HG03196 (cell line): ENCODE data around the gene SLC5A3.

Source experiments
- ATAC-seq: cut with Tn5 transposase; IDR thresholded peaks from one replicate; pipeline ENCODE4 v1.9.1; 2021; ENCODE audit not compliant: unreplicated experiment

SLC5A3 gene

DNA sequence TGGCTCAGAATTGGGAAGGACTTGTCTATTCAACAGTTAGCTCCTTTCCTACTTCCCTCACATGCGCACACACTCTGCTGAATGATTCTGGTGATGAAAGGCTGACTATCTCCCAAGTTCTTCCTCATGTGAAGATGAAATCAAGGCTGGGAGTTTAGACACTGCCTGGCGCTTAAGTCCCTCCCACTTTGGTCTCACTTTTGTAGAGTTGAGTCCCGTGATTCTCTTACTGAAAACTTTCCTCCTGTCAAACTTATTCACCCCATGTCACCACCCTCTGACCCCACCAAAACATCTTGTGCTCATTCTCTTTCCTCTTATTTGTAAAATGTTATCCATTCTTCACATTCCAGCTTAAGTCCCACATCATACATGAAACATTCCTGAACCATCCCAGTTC lies 8.4 kb upstream of the SLC5A3 start:
- ATAC-seq = no peak

DNA sequence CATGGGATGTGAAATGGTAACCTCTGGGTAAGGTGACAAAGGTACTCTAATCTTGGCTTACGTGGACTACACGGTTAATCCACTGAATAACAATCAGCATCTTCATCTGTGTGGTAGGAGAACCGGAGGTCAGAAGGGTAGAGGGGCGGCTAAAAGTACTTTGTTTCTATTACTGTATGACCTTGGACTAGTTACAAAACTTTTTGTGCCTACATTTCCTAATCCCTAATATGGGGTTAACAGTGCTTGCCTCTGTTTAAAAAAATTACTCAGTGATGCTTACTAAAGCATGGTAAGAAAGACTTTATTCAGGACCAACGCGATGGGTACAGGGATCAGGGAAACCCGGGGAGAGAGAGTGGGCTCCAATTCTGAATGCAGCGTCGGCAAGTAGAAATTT lies 1.7 kb upstream of the SLC5A3 start:
- no peak for ATAC-seq

DNA sequence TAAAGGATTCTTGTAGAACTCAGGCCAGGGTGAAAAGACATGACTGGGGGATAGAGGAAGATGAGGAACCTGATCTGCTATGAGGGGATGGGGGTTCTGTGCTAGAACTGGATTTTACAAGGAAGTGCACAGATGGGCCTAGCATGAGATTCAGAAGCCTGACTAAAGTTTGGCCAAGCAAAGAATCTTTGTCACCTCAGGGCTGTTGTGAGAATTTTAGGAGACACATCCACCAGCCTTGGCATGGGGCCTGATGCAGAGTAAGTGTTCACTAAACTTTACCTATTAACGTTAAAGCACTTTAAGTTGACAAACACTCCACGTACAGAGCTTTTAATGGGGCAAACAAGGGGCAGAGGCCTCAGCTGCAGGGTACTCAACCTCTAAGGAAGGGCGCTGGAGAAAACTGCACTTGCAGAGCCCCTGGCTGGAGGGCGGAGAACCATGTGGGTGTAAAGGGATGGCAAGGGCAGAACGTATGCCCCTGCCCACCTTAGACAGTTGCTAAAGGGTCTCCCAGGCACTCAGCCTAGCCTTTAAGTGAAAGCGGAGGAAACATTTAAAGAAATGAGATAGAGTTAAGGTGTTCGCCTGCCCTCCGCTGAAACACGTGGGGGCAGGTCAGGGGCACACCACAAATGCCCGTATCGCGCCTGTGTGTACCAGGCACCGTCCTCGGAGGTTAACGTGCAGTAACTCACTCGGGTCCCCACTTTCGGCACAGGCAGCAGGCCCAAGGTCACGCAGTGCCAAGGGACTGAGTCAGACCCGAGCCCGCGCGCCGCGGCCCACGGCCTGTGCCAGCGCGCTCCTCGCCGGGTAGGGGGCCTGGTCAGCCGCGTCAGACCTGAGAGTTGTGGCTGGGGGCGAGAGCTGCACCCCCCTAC lies 990 bp upstream of the SLC5A3 start:
- ATAC-seq = peak; percentile 14

- ATAC-seq = peak; percentile 41
Observed at GRCh38 chr21:34073749-34074282, 438 bp downstream of the SLC5A3 start.

DNA sequence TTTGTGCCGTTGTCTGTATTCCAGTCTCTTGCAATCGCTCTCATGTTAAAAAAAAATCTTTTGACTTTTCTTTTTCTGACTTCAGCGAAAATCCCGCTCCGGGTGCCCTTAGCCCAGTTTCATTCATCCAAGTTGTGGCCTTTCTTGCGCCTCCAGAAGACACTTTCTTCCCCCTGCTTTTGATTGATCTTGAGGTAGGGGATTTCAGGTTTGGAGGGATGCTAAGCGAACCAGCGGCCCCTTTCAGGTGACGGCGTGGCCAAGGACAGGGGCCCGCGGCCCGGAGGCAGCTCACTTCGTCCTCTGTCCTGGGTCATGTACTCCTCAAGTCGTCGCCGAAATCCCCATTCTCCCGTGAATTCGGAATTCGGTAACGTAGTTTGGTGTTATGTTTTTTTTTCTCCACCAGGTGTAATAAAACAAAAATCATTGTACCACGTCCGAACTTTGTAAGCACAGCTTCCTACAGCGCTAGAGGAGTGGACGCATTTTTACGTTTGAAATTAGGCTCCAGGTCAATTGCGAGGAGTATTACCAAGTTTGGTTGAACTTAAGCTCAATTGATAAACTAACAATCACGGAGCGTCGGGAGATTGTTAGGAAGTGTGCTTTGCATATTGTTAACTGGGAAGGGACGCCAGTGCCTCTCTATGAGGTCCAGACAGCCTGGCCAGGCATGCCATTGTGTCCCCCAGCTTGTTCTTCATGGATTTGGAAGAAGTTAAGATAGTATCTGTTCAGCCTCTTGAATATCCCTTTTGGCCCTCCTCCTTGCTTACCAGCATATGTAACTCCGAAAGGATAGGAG lies 1.1 kb downstream of the SLC5A3 start:
- no peak for ATAC-seq

DNA sequence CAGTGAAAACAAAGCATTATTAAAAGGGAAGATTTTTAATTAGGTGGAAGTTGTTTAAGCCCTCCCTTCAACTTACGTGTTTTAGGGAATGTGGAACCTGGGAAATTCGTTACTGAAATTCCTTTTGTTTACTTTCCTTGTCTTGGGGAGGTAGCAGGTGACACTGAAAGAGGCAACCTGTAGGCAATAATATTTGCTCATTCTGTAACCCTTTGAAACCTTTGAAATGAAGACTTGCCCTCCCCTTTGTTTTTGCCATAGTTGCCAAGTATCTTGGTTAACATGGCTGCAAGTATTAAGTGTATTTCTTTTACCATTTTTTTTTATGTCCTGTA lies 1.7 kb downstream of the SLC5A3 start:
- no peak for ATAC-seq

DNA sequence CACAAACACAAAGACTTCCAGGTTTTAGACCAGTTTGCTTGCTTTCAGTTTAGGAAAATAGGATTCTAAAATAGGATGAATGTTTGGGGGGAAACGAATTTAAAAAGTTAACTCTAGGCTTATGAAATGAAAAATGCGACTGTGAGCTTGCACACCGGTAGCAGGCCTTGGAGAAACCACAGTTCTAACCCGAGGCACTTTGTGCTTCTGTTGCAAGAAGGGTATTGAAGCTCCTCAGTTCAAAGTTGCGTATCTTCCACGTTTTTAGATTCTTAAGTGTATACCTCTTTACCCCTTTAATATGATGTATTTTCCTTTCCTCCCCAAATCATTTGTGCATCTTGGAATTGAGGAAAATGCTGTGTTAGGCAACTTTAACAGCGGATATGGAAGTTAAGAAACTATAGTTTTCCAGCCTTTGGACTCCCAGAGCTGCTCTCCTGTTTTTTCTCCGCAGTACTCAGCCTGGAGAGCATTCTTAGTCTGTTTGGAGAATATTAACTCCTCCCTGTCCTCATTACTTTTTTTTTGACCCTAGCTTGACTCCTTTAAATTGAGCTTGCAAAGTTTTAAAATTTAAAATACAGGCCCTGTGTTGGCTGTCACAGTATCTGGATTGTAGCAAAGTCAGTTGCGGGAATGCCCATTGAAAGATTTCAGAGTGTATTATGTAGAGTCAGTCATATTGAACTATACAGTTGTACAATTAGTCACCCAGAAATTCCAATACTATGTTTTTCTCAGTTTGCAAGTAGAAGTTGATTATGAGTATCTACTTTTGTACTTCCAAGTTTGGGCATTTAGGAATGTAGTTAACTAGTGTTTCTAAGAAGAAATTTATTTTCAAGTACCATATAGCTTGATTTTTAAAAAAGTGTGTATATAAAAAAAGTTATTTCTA lies 2.6 kb downstream of the SLC5A3 start:
- no peak for ATAC-seq

- no peak for ATAC-seq
Observed at GRCh38 chr21:34076835-34077234, 3.5 kb downstream of the SLC5A3 start.

DNA sequence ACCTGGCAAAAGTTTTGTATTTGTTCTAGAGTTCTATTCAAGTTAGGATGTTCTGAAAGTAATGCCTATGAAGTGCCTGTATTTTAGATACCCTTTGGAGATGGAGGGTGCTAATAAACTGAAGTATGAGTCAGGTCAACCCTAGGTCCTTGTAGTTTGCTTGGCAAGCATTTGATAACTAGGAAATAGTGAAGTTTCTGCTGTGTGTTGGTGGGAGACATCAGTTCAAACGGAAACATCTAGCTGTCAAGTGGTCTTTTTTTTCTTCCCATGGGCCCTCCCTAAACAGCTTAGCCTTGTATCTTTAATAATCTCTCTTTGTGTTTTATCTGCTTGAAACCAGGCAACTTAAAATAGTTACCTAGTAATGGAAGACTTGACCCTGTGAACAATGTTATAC lies 4.5 kb downstream of the SLC5A3 start:
- no peak for ATAC-seq

DNA sequence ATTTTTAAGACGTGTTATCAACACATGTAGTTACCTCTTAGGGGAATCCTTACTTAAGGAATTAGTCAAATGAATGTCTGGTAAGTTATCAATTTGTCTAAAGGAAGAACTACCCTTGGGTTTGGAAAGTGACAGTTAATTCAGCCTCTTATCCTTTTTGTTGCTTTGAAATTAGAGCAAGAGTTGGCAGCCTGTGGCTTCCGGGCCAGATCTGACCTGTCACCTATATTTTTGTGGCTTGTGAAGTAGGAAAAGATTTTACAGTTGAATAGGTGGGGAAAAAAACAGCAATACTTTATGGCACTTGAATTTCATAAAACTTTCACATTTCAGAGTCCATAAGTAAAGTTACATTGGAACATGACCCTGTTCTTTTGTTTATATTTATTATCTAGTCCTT lies 5.5 kb downstream of the SLC5A3 start:
- no peak for ATAC-seq

DNA sequence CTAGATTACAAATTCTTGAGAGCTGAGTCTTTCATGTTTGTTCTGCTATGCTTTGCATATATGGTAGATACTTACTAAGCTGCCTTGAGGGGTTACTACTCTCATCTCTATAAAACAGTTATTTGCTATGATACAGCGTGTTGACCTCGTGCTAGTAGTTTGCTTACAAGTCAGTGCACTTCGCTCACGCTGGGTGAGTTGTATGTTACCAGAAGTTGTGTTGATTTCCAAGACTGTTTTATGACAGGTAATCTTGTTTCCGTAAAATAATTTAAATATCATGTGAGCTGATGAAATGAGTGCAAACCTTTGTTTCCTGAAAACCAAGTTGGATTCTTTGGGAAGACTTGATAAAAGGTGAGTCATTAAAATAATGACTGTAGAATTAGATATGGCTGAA lies 7.3 kb downstream of the SLC5A3 start:
- no peak for ATAC-seq

GRCh38 chr21:34082769-34083168 lies 9.4 kb downstream of the SLC5A3 start:
- ATAC-seq = no peak

DNA sequence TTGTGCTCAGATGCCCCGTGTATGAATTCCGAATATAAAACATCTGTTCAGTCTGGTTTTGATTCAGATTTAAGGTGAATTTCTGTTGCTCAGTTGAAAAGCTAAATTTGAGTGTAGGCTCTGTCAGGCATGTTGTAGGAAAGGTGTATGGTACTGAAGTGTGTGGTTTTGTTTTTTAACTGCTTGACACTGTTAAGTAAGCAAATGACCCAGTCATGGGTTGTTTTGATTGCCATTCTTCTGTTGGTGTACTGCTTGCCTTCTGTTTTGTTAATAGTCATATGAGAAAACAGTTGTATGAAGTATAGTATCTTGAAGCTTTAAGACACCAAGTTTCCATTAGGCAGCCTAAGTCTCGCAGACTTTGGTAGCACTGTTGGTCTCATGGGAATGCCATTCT lies 10.0 kb downstream of the SLC5A3 start:
- ATAC-seq = no peak

GRCh38 chr21:34085129-34085528 lies 11.8 kb downstream of the SLC5A3 start:
- no peak for ATAC-seq

DNA sequence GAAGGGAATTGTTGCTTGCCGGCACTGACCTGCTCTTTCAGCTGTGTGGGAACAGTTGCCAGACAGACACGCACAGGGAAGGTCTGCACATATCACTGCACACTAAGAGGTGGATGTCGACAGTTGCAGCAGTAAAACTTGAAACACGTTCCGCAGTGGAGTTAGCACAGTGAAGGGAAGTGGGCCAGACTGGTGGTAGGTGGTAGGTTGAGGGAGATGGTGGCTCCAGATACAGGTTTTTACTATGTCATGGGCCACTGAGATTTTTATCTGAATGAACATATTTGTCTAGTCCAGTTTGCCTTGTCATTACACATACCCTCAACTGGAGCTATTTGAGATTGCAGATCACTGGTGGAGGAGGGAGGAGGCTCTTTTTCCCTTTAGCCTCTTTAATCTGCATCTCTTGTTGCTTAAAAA lies 13.5 kb downstream of the SLC5A3 start:
- no peak for ATAC-seq

DNA sequence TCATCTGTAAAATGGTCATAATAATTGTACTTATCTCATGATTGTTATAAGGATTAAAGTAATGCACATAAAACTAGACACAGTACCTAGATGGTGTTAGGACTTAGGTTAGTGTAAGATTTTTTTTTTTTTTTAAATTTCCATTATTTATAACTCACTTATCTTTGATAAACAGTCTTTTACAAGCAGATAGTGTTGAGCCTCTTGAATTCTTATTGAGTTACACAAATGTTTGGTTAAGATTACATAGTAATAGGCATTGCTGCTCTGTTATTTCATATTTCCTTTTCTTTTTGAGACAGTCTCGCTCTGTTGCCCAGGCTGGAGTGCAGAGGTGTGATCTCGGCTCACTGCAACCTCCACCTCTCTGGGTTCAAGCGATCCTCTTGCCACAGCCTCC lies 15.4 kb downstream of the SLC5A3 start:
- ATAC-seq = no peak

GRCh38 chr21:34091032-34091431 lies 17.7 kb downstream of the SLC5A3 start:
- no peak for ATAC-seq

- no peak for ATAC-seq
Observed at GRCh38 chr21:34091607-34092006, 18.2 kb downstream of the SLC5A3 start.

DNA sequence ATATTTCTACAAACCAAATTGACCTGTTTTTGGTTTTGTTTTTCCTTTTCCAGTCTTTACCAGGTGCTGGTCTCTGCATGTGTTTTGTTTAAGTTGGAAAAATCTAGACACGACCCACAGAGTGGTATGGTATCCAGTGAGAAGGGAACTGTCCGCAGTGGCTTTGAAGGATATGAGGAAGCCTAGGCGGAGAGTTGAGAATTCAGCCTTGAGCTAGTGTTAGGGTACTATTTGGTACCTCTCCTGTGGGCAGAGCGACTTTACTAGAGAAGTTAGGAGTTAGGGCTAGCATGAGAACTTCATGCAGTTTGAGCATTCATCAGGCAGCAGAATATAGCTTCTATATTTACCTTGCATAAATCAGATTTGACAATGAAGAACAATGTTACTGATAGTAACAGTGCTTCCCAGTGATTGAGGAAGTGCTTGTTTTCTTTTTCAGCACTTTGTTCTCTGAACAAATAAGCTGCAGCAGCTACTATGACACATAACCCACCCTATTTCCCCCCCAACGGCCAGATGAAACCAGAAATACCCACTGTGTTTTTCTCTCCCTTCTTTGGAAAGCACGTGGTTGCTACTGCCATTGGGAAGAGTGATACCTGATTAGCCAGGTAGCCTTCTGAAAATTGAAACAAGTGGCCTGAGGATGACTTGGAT lies 19.0 kb downstream of the SLC5A3 start:
- no peak for ATAC-seq

DNA sequence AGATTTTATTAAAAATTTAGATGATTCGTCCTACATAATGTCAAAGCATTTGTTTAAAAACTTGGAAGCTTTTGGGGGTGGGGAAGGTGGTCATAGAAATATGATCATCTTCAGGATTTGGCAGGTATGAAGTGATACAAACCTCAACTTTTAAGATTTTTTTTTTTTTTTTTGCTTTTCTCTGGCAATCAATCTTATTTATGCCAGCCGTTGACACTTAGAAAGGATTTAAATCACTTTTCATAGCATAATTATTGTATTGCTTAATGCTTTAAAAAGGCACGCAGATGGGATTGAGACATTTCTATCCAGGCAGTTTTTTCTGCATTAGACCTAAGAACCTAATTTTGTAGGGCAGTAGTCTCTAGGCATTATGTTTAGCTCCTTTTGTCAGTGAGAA lies 19.7 kb downstream of the SLC5A3 start:
- ATAC-seq = no peak

GRCh38 chr21:34094949-34095348 lies 21.6 kb downstream of the SLC5A3 start:
- ATAC-seq = no peak
